Cardiac fibroblast (primary cell): Measurements from ENCODE around the gene ERAP2.
"Not testable (repeated sequence)": the region's sequence is repeated elsewhere in the genome, so short reads cannot be mapped to it uniquely, and the experiment has no call there.

Experiments used
- DNase-seq, 2 donors: peaks; one replicate each; pipeline versions ENCODE4 v3.0.0 to v3.0.0-alpha.2; 2010; ENCODE audit warnings: low read depth in 2 of 2
- H3K4me3 ChIP-seq, 2 donors: replicated peaks in 1 of 2; 1 replicate in 1 of 2; 2 replicates in 1 of 2; pipeline ENCODE4 v1.5.1; 2011; ENCODE audit warnings: low read depth in 2 of 2, low read length in 2 of 2, mild to moderate bottlenecking in 2 of 2, moderate library complexity in 1 of 2
- CTCF ChIP-seq: IDR thresholded peaks from one replicate; pipeline ENCODE4 v1.5.1; 2011; ENCODE audit warnings: low read depth, mild to moderate bottlenecking, low read length, inconsistent platforms

ERAP2 gene

GRCh38 chr5:96838201-96839070, 37.9 kb upstream of the ERAP2 start:
- no peak for DNase-seq
- TF ChIP-seq CTCF: no peak

GRCh38 chr5:96839071-96839592, 37.2 kb upstream of the ERAP2 start:
- H3K4me3 ChIP-seq: no peak overlapping the region
- TF ChIP-seq CTCF: no peak
- DNase-seq: no peak

More at GRCh38 chr5:96838201-96839070, 37.9 kb upstream of the ERAP2 start:
- no peak overlapping the region for H3K4me3 ChIP-seq

- H3K4me3 ChIP-seq, DNase-seq: not testable (repeated sequence)
Measured at GRCh38 chr5:96841931-96842330, 34.4 kb upstream of the ERAP2 start.

- H3K4me3 ChIP-seq: no peak overlapping the region
- no peak for TF ChIP-seq CTCF
- DNase-seq: no peak
Measured at GRCh38 chr5:96843140-96843539, 33.2 kb upstream of the ERAP2 start.

- no peak for TF ChIP-seq CTCF
- DNase-seq: no peak
- no peak overlapping the region for H3K4me3 ChIP-seq
Measured at GRCh38 chr5:96844481-96844990, 31.8 kb upstream of the ERAP2 start.

- no peak for DNase-seq
- TF ChIP-seq CTCF: no peak
- no peak overlapping the region for H3K4me3 ChIP-seq
Measured at GRCh38 chr5:96851312-96852062, 24.8 kb upstream of the ERAP2 start.

- no peak for TF ChIP-seq CTCF
- peak in 1 of 2 donors; percentile 15 for DNase-seq
- H3K4me3 ChIP-seq: no peak overlapping the region
Measured at GRCh38 chr5:96852759-96853158, 23.5 kb upstream of the ERAP2 start.
